Suppressor macrophage (primary cell): Measurements from ENCODE around the gene FGD2.
"Not testable (repeated sequence)": the region's sequence is repeated elsewhere in the genome, so short reads cannot be mapped to it uniquely, and the experiment has no call there.

Experiments
- DNase-seq, 4 experiments: peaks; one replicate each; pipeline ENCODE4 v3.0.0-alpha.2; 2020 to 2022

FGD2 gene

GRCh38 chr6:37039958-37040357 is 34.5 kb downstream of the FGD2 start:
- no peak for DNase-seq

- no peak for DNase-seq
Measured at GRCh38 chr6:37041521-37041920, 36.1 kb downstream of the FGD2 start.

DNA sequence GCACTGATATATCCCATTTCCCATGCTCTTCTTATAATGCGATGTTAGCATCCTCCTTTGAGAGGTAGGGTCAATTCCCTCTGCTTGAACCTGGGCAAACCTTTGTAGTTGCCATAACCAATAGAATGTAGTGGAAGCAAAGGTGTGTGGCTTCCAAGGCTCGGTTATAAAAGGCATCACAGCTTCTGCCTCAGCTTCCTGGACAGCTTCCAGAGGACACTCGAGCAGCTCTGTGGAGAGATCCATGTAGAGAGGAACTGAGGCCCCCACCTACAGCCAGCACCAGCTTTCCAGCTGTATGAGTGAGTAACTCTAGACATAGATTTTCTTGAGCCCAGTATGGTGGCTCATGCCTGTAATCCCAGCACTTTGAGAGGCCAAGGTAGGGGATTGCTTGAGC is 36.7 kb downstream of the FGD2 start:
- DNase-seq, result peak in 2 of 4 experiments; percentile 31 to 56

DNA sequence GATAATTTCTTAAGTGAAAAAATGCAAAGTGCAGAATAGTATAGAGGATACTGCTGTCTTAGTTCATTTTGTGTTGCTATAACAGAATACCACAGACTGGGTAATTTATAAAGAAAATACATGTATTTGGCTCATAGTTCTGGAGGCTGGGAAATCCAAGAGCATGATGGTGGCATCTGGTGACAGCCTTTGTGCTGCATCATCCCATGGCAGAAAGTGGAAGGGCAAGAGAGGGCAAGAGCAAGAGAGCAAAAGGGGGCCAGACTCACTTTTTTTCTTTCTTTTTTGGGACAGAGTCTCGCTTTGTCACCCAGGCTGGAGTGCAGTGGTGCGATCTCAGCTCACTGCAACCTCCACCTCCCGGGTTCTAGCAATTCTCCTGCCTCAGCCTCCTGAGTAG is 37.6 kb downstream of the FGD2 start:
- DNase-seq, result not testable (repeated sequence)

DNA sequence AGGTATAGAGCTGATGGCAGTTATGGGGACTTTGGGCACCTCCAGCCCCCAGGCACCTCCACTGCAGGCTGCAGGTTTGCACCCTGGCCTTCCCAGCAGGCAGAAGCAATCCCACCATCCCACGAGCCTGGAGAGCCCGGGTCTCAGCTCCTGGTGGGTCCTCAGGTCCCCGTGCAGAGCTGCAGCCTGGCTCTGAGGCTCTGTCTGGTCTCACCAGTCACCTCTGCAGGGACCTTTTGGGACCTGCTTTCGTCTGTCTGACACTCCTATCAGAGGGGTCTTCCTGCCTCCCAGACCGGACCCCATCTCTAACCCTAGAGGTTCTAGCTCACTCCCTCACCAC is 41.9 kb downstream of the FGD2 start:
- DNase-seq, result no peak

DNA sequence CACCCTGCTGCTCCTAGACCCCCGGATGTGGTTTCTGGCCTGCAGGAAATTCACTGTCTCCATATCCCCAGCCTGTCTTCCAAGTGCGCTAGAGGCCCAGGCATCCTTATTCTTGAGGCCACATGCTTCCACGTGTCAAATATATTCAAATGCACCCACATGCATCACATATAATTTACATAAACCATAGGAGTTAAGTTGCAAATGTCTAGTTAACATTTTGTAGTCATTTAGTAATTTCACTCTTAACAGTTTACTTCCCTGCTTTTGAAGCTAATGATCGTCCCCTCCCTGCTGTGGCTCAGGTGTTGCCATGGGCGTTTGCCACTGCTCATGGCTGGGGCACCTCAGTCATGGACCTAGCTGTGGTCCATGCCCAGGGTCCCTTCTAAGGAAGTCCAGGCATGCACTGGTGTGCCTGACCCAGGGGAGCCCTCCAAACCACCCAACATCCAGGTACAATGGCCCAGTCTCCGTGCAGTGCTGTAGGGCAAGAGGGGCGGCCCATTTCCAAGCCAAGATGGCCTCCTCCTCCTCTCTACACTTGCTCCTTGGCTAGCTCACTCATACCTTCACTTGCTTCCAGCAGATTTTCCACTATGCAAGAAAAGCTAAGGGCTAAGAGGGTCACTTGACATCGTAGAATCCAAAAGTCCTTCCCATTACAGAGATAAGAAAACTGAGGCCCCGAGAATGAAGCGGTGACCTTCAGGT is 42.4 kb downstream of the FGD2 start:
- DNase-seq, result no peak

DNA sequence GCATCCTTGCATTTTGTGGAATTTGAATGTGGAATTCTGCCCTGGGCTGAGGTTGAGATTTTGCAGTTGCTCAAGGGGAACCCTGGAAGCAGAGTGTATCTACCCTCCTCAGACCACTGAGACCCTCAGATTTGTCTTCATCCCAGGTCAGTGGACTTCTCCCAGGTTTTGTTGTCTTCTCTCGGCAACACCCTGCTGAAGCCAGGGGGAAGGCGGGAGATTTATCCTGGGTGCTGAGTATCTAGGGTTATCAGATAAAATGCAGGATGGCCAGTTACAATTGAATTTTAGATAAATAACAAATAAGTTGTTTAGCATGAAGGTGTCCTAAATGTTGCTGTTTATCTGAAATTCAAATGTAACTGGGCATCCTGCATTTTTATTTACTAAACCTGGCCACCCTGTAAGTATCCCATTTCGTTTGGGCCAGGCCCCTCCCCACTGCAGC is 43.0 kb downstream of the FGD2 start:
- no peak for DNase-seq

DNA sequence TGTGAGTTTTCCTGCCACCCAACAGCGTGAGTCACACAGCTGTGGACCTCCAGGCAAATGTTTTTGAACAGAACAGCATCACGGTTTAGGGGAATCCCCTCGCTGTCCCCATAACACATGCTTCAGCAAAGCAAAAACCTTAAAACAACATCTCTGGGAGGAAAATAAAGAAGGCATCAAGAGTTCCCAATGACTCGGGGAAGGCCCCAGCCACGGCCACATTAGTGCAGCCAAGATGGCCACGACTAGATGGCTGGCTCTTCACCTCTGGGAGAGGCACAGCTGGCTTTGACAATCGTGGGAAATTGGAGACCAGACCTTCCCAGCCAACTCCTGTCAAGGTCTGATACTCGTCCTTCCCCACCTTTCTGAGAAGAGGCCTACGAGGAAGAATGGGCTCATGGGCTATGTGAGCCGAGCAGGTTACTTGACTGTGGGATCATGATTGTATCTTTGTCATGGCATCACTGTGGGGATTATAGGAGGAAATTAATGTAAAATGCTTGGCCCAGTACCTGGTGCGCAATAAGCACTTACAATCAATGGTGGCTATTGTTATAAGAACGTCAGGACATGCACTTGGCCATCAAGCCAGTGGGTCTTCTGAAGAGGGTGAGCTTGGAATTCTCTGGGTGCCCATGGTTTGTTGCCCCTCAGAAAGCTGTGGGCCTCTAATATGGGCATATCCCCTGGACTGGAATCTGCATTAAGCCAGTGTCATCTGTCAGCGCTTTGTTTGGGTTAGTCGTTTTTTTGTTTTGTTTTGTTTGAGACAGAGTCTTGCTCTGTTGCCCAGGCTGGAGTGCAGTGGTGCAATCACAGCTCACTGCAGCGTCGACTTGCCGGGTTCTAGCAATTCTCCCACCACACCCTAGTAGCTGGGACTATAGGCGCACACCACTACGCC is 43.6 kb downstream of the FGD2 start:
- DNase-seq, result peak; percentile 70 to 84 (median 80)

- DNase-seq, result no peak
Measured at GRCh38 chr6:37049758-37050044, 44.2 kb downstream of the FGD2 start.

DNA sequence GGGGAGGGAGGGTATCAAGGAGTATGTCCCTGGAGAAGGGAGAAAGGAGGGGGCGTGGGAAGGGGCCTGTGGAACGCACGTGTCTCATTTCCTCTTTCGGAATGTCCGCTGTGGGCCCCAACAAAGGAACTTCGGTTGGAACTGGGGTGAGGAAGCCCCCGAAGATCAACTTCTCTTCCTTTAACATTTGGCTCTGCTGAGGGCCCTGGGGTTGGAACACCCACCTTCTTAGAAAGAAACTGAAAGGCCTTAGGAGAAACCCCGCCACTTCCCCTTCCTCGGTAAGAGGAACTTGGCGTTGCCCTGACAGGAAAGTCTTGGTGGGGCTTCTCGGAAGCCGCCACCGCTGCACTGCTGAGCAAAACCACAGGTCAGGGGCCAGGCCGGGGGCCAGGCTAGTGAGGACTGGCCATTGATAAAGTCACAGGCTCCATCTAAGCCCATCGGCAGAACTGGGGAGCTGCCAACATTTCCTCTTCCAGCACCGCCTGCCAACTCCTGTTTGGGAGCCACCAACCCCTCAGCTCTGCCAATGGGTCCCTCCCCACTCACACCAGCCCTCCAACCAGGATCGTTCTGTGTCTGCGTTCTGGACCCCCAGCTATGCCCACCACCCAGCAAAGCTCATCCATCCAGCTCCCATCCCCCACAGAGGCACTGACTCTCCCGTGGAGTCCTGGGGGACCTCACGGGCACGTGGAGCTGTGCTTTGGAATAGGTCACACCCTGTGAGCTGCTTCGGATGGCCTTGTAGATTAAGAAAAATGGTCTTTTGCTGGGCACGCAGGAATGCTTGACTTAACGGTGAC is 44.8 kb downstream of the FGD2 start:
- DNase-seq, result peak; percentile 92 to 97 (median 95)

DNA sequence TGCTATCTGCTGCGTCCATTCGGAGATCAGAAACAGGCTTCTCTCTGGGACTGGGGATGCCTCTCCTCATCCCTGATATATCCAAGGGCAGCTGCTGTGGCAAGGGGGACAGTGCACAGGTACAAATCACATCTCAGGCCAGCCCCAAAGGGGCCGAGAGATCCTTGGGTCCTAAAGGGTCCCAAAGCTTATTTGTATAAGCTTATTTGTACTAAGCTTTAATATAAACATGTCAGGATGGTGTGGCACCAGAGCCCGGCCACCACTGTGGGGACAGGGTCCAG is 45.3 kb downstream of the FGD2 start:
- DNase-seq, result no peak

DNA sequence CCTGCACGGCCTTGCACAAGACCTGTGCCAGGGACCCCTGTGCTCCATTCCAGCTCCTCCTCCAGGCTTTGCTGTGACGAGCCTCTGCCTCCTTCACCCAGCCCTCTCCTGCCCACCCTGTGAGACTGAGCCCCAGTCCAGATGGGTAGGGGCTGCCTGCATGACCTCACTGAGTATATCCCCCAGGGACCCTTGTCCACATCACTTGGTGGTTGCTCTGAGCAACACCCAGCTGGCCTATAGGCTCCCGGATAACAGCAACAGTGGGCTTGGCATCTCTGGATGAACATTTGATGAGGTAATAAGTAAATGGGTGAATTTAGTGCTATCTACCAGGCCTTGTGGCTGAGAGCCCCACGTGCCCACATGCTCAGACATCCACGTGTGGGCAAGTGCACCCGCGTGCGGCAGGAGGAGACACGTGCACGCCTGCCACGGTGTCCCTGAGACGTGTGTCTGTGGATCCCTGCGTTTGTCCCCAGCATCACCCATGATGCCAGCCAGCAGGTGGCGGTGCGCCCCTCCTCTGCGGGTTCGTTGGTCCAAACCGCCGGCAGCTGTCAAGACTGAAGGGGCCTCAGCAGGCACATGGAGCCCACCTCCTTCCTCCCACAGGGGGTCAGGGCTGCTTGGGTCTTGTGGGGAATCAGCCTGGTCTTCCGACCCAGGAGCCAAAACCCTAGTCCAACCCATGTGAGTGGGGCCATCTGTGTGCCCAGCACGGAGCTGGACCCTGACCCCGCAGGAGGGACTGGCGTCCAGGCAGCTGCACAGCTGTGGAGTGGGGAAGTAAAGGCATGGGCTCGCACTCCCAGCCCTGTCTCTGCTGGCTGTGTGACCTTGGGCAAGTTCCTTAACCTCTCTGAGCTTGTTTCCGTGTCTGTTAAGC is 45.9 kb downstream of the FGD2 start:
- DNase-seq, result peak; percentile 84 to 93 (median 88)

GRCh38 chr6:37052027-37052628 is 46.7 kb downstream of the FGD2 start:
- DNase-seq, result no peak

GRCh38 chr6:37053683-37054082 is 48.2 kb downstream of the FGD2 start:
- no peak for DNase-seq

GRCh38 chr6:37054171-37054570 is 48.7 kb downstream of the FGD2 start:
- DNase-seq, result no peak

- DNase-seq, result no peak
Measured at GRCh38 chr6:37054580-37054979, 49.1 kb downstream of the FGD2 start.

GRCh38 chr6:37056112-37056403 is 50.6 kb downstream of the FGD2 start:
- DNase-seq, result no peak

GRCh38 chr6:37056439-37057127 is 51.1 kb downstream of the FGD2 start:
- DNase-seq, result no peak

DNA sequence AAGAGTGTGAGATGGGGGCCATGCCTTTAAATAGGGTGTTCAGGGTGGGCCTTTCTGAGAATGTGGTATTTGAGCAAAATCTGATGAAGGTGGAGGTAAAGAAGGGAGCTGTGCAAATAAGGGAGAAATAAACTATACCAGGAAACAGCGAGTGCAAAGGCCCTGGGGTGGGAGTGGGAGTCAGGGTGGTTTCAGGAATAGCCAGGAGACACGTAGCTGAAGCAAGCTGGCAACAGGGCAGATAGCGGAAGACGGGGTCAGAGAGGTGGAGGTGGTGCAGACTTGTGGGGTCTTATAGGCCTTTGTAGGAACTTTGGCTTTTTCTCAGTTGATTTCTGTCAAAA is 51.6 kb downstream of the FGD2 start:
- no peak for DNase-seq

- no peak for DNase-seq
Measured at GRCh38 chr6:37057678-37058077, 52.2 kb downstream of the FGD2 start.

GRCh38 chr6:37058084-37058586 is 52.7 kb downstream of the FGD2 start:
- DNase-seq, result peak; percentile 46 to 77 (median 72)

GRCh38 chr6:37058984-37059343 is 53.5 kb downstream of the FGD2 start:
- not testable (repeated sequence) for DNase-seq
